NOMO-1 treated with DMSO at 0.1 percent for 48 hours (cell line): ENCODE data around the gene COL4A5.
"Not testable (repeated sequence)": the region's sequence is repeated elsewhere in the genome, so short reads cannot be mapped to it uniquely, and the experiment has no call there.

Experiments
- DNase-seq: peaks from one replicate; lab custom pipeline; 2025; ENCODE audit not compliant: unreplicated experiment; lab: John Stamatoyannopoulos, UW

Gene COL4A5

GRCh38 chrX:108439426-108439942 lies at the start of gene COL4A5:
Gene COL4A5, plus strand, starts transcription at chrX:108439838. Its CDS starts 288 bp downstream, at chrX:108440126.
- no peak for DNase-seq

GRCh38 chrX:108390976-108391717 lies 48.5 kb upstream of the COL4A5 start:
- not testable (repeated sequence) for DNase-seq

- no peak for DNase-seq
These were observed 43.3 kb upstream of the COL4A5 start for GRCh38 chrX:108396188-108396891.

- no peak for DNase-seq
These were observed 42.7 kb upstream of the COL4A5 start for GRCh38 chrX:108396986-108397385.

GRCh38 chrX:108397627-108398391 lies 41.8 kb upstream of the COL4A5 start:
- no peak for DNase-seq

- DNase-seq = no peak
These were observed 40.0 kb upstream of the COL4A5 start for GRCh38 chrX:108399418-108400165.

GRCh38 chrX:108412783-108413182 lies 26.9 kb upstream of the COL4A5 start:
- DNase-seq = no peak

- no peak for DNase-seq
These were observed 24.5 kb upstream of the COL4A5 start for GRCh38 chrX:108415146-108415545.

- no peak for DNase-seq
These were observed 23.7 kb upstream of the COL4A5 start for GRCh38 chrX:108415891-108416290.

GRCh38 chrX:108417257-108417656 lies 22.4 kb upstream of the COL4A5 start:
- DNase-seq = no peak

- no peak for DNase-seq
These were observed 20.2 kb upstream of the COL4A5 start for GRCh38 chrX:108419401-108419800.

GRCh38 chrX:108420481-108420880 lies 19.2 kb upstream of the COL4A5 start:
- DNase-seq = no peak

- no peak for DNase-seq
These were observed 13.4 kb upstream of the COL4A5 start for GRCh38 chrX:108426262-108426661.

- no peak for DNase-seq
These were observed 4.4 kb upstream of the COL4A5 start for GRCh38 chrX:108435261-108435660.

GRCh38 chrX:108437349-108438109 lies 2.1 kb upstream of the COL4A5 start:
- DNase-seq = no peak

- DNase-seq = no peak
These were observed 1.5 kb upstream of the COL4A5 start, which contains the start of gene COL4A6 for GRCh38 chrX:108438110-108438623. Gene COL4A6, minus strand, starts transcription at chrX:108438422. Its CDS starts 226 bp downstream, at chrX:108438196.

- no peak for DNase-seq
These were observed 491 bp downstream of the COL4A5 start for GRCh38 chrX:108439961-108440696.

- no peak for DNase-seq
These were observed 3.3 kb downstream of the COL4A5 start for GRCh38 chrX:108442901-108443464.

GRCh38 chrX:108447303-108447702 lies 7.7 kb downstream of the COL4A5 start:
- DNase-seq = no peak
